ENCODE results near the gene WRNIP1.

The WRNIP1 gene

DNA sequence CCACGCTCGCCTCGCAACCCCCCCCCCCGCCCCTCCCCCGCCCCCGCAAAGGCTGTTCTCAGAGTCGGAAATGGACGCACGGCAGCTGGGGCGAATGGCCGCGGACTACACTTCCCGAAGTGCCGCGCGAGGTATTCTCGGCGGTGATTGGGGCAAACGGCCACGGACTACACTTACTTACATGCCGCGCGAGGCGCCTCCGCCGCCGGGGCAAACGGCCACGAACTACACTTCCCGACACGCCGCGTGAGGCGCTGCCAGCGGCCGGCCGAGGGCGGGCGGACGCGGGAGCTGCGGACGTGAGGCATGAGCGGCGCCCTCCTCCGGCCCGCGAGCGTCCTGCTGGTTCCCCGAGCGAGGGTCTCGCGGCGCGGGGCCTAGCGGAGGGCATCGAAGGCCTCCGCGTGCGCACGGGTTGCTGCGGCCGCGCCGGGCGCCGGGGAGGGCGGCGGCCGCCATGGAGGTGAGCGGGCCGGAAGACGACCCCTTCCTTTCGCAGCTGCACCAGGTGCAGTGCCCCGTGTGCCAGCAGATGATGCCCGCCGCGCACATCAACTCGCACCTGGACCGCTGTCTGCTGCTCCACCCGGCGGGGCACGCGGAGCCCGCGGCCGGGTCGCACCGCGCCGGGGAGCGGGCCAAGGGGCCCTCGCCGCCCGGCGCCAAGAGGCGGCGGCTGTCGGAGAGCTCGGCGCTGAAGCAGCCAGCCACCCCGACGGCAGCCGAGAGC, at the start of gene WRNIP1:
Gene WRNIP1, plus strand, starts transcription at position 228 of the 730 bp plus-strand sequence. Its CDS starts 230 bp downstream, at position 458.
- DNase-seq (ENCODE audit: low read depth) = peak; percentile 95

DNA sequence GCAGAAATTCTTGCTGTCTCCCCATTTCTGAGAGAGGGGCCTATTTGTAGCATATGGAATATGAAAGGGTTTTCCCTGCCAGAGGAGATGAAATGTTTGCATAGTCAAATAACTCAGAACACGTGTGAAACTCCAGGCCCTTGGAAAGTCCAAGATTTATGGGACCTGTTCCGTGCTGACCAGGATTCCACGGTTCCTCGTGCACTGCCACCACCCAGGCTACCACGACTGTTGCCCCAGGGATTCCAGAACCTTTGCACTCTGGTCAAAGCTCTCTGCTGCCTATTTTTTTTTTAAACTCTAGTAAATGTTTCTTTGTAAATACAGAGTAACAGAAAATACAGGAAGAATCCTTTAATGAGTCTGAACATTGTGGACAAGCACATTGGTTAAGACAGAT, 49.5 kb upstream of the WRNIP1 start:
- no peak for DNase-seq (ENCODE audit: low read depth)

DNA sequence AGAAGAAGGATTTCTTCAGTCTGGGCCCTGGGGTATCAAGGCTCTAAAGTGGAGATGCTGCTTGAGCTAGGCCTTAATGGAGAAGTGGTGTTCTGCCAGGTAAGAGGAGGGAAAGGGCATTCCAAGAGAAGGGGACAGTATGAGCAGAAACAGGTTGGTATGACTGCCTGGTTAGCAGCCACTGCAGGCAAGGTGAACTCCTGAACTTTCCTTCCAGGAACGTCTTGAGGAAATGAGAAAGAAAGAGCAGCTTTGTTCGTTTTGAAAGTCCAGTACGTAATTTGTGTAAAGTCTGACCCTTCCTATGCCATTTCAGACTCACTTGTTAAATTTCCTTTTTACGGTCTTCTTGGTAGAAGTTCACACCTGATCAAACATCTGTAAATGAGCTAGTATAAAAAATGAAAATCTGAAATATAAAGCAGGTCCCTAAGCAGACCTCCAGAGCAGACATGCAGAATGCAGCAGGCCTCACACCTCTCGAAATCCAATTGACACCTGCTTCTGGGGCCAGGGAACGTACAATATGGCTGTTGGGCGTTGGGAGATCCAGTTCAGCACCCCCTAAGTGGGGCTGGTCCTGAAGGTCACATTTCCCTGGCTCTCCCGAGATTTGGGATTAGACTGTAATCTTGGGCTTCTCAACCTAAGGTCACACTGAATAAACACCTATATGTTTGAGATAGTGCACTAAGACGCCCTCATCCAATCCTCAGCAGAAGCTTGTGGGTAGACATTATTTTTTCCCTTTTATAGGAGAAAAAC, 48.1 kb upstream of the WRNIP1 start:
- no peak for DNase-seq (ENCODE audit: low read depth)

DNA sequence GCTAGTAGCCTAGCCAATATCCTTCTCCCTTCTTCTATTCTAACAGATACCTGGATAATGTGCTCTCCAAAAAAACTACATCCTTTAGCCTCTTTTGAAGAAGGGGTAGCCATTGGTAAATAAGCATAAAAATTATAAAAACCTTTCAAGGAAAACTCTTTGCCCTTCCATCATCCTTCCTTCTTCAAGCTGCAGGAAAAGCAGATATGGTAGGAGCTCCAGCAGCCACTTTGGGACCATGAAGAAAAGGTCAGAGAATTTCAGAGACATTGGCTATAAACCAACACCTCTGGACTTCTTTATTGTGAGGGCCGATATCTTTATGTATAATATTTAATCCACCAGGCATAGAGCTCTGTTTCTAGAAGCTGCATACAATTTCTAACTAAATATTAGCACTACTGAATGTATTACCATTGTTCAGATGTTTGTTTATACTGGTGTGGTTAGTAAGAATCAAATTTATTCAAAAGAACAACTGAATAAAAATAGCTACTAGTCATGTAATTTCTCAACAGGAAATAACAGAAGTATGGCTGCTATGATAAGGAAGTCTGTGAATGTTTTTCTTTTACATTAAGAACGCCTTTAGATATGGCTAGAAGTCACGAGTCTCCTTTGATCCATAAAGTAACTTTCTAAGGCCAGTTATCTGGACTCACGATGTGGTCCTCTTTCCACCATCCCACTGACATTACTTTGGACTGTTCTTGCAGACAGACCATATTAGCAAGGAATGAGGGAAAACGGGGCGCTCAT, 46.7 kb upstream of the WRNIP1 start:
- DNase-seq (ENCODE audit: low read depth) = no peak

DNA sequence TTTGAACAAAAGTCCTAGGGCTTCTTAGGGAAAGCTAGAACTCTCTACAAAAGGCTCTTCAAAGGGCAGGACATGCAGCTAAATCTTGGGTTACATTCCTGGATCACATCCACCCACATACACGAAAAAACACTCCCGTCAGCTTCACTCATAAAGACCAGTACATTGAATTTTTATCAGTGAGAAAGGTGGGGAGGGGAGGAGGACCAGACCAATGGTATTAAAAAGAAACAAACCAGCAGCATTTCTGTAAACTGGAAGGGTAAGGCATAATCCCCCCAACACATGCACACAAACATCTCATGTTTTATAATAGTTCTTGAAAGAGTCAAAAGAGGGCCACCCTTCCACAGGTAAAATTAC, 46.1 kb upstream of the WRNIP1 start:
- no peak for DNase-seq (ENCODE audit: low read depth)

DNA sequence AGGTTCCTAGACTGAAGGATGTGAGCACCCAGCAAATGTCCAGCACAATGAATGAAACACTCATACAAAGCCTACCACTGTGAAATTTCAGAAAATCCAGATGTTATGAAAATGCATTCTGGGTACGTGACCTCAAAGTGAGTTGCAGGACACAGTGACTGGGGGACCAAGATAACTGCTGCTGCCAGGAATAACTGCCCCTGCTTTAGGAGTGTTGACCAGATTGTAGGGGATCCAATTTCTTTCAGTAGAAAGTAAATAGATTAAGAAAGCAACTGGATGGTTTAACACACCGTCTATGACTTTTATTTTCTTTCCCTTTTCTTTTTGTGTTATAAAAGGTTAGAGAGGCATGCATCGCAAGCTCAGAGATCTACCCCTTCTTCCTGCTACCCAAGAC, 44.0 kb upstream of the WRNIP1 start:
- no peak for DNase-seq (ENCODE audit: low read depth)

DNA sequence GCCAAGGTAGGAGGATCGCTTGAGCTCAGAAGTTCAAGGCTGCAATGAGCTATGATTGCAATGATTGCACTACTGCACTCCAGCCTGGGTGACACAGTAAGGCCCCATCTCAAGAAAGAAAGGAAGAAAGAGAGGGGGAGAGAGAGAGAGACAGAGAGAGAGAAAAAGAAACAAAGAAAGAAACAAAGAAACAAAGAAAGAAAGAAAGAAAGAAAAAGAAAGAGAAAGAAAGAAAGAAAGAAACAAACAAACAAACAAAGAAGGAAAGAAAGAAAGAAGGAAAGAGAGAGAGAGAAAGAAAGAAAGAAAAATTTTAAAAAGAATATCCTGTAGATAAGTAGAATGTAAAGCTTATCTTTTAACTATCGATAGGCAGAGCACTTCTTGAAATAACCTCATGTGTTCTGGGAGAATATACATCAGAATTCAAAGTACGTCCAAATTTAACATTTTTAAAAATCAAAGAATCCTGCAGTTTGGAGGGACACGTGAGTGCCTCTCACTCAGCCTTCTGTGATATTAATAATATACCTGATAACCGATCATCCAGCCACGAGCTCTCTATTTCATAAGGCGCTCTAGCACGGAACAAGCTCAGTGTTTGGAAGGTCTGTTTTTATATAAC, 39.7 kb upstream of the WRNIP1 start:
- no peak for DNase-seq (ENCODE audit: low read depth)

DNA sequence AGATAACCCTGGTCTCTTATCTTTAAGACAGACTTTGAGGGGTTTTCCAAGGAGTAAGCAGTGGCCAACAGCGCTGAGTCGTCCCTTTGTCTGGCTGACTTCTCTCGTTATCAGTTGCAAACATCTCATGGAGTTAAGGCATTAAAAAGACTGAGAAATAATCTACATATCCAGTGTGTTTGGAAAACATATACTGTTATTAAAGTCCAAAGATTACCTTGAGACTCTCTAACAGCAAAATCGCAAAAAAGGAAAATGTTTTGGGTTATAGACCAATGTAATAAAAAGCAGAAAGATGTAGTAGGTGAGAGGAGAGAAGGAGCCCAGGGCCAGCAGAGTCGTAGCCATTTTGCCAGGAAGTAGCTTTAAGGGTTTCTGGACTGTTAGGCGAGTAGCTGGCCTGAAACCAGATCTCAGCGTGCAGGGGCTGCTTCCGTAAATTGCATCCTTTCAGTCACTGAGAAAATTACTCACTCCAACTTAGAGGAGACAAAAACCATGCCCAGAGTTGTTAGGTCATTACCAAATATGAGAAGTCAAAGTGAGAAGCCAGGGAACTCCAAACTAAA, 39.1 kb upstream of the WRNIP1 start:
- no peak for DNase-seq (ENCODE audit: low read depth)

DNA sequence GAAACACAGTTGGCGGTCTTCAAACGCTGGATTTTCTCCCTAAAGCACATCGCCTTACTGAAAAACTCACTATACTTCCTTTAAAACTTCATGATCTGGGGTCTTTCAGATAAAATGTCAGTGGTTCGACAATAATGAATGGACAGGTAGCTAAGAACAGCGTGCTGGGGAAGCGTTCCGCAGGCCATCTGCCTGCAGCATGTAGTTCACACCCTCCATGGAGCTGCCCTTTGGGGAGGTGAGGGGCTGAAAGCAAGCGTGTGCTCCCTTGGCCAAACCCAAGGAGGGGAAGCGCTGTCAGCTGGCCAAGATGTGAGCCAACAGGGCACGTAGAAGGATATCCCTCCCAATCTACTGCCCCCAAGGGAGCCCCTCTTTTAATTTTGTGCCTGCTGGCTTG, 35.3 kb upstream of the WRNIP1 start:
- no peak for DNase-seq (ENCODE audit: low read depth)

DNA sequence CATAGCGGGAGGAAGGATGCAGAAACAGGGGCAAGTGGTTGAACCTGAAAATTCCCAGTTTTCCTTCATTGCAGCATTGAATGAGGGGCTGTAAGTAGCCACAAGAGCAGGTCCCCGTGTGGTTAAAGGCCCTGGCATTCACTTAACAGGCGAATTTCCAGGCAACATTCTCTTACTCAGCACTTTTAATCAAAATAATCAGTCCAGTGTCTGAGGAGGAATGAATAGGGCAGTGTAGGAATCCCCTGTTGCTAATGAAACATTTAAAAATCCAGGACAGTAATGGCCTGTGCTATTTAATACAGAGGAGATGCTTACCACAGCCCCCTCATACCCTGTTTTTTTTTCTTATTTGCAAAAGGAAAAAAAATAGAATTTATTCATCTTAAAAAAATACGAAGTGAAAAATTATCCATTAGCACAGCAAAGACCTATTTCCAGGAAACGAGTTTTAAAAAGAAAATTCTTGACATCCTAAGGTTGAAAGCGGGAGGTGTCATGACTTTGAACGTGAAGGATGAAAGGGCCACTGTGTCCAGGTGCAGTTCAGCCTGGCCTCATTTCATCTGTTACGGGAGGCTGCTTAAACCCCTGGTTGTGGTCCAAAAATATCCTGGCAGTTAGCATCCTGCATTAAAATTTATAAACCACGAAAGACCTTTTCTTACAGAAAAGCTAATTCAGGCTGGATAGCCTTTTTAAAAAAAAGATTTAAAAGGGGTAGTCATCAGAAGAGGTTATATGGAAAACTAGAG, 34.7 kb upstream of the WRNIP1 start:
- DNase-seq (ENCODE audit: low read depth) = no peak

DNA sequence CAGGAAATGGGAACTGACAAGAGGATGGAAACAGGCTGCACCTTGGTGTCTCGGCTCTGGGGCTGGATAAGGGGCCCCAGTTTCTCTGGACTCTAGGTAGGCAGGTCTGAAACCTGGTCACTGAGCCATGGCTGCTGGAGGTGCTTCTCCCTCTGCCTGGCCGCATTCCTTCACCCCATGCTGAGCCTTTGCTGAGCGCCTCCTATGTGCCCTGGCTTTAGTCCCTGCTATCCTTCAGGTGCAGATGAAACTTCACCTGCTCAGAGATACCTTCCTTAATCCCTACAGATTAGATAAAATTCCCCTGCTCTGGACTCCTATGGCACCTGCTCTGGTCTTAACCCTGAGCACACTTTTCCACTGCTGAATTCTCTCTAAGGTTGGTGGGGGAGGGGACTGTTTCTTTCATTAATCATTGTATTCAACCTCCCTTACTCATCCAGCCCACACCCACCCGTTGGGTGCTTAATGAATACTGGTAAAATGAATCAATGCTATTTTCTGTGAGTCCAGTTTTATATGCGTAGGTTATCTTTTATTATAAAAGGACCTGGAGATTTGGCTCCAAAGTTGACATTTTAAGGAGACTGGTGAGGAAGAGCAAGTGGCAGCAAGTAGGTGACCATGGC, 33.8 kb upstream of the WRNIP1 start:
- DNase-seq (ENCODE audit: low read depth) = no peak

DNA sequence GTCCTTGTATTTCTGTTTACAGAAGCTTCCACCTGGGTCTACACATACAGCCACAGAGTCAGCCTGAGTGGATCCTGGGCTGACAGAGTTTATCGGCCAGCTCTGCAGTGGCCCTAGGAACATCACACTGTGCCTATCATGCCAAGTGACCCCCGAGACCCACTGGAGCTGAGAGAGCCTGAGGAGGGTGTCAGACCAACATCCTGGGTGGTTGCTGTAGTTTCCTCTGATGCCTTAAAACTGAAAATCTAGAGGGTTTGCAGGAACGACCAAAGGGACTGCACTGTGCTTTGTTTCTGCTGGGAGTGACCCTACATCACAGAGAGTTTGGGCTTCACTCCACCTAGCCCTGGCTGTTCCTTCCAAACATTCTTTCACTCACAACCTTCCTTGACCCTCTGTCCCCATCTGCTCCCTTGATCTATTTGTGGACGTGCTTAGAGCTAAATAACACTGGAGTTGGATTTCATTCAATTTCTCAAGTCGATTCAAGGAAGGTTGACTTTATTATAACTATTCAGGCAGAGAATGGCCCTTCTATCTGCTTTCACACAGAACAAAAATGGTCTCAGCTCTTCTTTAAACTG, 32.6 kb upstream of the WRNIP1 start:
- DNase-seq (ENCODE audit: low read depth) = no peak

DNA sequence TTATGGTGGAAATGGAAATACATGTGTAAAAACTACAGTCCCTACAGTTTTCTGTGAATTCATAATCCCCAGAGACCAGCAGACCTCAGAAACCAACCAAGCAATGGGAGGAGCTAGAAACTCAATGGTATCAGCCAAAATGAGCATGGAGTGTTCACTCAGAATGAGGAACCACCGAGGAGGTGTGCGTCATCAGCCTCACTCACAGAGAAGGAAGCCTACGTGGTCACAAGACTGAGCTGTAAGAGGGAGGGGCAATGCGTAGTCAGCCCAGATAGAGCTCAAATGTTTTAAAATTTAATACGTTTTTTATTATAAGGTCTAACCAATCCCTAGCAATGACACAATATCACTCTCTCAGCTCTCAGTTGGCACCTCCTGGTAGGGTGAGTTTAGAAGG, 31.9 kb upstream of the WRNIP1 start:
- peak; percentile 21 for DNase-seq (ENCODE audit: low read depth)

DNA sequence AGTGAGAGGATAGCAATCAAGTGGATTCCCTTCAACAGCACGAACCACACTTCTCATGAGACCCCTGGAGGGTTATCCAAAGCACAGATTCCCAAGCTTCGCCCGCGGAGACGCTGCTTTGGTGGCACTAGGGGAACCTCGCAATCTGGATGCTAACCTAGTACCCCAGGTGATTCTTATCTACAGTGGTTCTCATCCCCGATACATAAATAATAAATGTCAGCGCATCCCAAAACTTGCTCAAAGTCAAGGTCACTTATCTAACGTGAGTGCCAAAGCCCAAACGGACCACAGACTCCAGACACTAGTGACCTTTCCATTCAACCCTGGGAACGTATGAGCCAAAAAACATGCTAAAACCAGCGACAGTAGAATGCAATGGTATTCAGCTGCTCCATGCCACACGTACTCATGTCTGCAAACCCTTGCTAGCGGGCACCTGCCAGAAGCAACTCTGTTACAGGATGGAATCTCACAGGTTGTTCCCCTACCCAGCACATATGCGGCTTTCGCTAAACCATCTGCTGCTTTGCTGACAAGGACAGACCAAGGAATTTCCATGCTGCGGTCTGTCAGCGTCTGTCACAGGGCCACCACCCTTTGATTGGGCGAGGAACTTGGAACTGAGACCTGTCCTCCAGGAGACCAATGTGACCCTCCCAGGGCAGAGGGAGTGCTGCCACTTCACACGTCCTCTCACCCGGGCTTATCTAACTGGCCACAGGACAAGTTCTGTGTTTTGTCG, 31.3 kb upstream of the WRNIP1 start:
- DNase-seq (ENCODE audit: low read depth) = no peak

DNA sequence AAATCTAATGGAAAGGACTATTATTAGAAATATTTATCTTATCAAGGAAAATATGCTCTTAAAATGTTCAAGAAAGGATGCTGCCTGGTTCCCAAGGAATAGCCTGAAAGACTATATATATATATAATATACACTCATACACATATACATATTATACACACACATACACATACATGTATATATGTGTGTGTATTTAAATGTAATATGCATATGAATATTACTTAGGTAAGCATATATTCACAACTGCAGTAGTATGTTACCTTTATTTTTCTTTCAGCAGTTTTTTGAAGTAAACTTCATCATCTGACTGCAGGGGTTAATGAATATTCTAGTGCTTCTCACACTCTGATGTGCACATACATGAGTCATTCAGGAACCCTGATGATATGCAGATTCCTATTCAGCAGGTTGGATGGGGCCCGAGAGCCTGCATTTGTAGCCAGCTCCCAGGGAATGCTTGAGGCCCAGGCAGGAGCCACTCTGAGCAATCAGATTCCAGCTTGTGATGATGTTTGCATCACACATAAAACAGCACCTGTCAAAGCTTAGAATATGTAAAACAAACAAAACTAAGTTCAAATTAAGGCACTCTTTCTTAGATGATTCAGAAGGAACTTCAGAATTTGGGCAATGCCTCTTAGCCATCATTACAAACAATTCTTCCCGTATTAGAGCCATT, 30.6 kb upstream of the WRNIP1 start:
- no peak for DNase-seq (ENCODE audit: low read depth)

DNA sequence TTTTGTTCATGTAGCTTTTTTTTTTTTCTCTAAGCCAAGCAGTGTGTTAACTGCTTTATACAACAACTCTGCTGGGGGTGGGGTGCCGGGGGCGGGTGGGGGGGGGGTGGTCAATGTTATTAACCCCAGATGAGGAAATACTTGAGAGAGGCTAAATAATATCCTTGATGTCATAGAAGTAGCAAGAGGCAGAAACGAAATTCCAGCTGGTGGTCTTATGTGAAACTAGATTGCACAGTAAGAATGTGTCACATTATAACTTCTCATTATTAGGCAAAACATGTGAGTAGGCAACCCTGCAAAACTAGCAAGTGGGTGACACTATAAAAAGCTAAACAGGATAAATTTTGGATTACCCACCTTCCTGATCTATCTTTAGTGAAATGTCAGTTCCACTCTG, 27.3 kb upstream of the WRNIP1 start:
- DNase-seq (ENCODE audit: low read depth) = no peak

DNA sequence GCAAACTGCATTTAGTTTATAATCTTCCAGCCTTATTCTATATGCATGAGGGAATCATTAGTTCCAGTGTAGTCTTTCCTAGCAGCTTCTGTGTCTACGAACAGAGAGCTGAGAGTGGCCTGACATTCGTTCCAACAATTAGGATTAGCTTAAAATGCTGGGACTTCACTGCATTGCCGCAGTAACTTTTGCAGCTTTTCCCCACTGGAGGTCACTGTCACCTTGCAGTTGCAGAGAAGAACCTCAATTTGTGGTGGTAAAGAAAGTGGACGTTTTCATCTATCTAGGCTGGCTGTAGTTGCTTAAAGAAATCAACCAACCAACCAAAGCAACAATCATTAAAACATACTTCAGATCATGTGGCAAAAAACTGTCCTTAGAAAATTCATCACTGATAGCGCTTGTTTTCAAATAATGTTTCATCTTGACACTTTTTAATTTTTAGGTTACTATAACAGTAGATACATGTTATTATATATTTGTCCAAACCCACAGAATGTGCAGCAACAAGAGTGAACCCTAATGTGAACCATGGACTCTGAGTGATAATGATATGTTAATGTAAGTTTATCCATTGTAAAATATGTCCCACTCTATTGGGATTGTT, 26.7 kb upstream of the WRNIP1 start:
- peak; percentile 25 for DNase-seq (ENCODE audit: low read depth)

DNA sequence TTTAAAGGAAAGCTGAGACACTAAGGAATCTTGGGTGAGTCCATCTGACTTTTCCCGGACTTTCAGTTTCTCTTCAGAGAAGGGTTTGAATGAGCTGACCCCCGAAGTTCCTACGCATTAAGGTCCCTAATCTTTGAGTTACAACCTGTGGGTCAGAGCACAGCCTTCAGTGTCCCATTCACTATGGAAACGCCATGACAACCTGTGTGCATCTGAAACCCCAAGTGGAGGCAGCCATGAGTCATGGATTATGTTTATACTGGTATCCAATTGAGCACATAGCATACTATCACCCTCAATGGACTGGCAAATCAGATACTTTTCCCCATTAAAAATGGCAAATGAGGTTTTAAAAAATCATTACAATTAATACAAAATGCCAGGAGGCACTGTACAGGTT, 25.9 kb upstream of the WRNIP1 start:
- peak; percentile 19 for DNase-seq (ENCODE audit: low read depth)

DNA sequence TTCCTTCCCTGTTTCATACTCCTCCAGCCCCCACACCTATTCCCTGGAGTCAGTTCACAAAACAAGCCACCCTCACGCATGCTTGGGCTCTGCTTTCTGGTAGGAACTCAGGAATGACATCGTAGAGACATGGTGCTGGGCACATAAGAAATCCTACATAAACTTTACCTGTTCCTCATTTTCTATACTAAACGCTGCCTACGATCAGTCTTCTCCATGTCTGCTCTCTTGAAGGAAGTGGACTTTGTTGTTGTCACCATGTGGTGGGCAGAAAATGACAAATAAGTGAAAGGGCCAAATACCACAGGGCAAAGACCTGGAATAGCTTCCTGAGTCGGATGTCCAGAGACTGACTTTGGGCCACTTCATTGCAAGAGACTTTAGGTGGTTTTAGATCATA, 24.6 kb upstream of the WRNIP1 start:
- DNase-seq (ENCODE audit: low read depth) = no peak

Measured in activated T-cell treated with anti-CD3 and anti-CD28 coated beads for 48 hours (primary cell).